ENCODE data around the gene ZBTB8A. TPM values are rescaled to one million over a fixed set of nuclear protein-coding genes. Genes with fewer than 3 reads are reported as not detected.
"Not testable (repeated sequence)": the region's sequence is repeated elsewhere in the genome, so short reads cannot be mapped to it uniquely, and the experiment has no call there.

Gene ZBTB8A
- total RNA-seq, 2 donors from 2014 or later, result 3.3 to 4.8 TPM

DNA sequence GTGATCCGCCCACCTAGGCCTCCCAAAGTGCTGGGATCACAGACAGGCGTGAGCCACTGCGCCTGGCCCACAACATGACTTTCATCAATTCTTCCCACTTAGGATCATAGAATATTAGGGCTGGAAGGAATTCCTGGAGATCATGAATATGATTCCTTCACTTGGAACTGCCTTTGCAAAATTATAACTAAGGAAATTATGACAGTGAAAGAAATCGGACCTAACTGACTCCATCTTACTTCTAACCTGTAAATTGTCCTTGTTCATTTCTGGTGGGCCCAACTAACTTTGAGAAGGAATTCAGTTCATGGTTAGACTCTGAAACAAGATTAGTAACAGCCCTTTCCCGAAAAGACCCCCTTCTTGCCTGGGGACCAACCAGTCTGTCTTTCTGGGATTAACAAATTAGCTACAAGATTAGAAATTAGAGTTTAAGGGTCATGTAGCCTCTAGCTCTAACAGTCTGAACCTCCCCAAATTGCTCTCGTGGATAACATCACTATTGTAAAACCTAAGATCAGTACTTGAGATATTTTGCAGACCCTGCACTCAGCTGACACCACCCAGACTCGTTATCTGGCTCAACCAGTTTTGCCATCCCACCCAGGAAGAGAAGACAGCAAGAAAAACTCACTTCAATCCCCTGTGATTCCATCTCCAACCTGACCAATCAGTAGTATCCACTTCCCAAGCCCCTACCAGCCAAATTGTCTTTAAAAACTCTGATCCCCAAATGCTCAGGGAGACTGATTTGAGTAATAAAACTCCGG lies 96.5 kb downstream of the ZBTB8A start:
- H3K27me3 ChIP-seq, result no peaks in the 10 kb centered on the region
- no peak for DNase-seq (ENCODE audit: low spot score)
- H3K4me1 ChIP-seq, result no peaks in the 10 kb centered on the region
- H3K36me3 ChIP-seq, result peaks cover 6% of the 10 kb centered on the region
- no peak overlapping the region for H3K4me3 ChIP-seq
- H3K27ac ChIP-seq, result no peak overlapping the region
- TF ChIP-seq, protein P1, sequence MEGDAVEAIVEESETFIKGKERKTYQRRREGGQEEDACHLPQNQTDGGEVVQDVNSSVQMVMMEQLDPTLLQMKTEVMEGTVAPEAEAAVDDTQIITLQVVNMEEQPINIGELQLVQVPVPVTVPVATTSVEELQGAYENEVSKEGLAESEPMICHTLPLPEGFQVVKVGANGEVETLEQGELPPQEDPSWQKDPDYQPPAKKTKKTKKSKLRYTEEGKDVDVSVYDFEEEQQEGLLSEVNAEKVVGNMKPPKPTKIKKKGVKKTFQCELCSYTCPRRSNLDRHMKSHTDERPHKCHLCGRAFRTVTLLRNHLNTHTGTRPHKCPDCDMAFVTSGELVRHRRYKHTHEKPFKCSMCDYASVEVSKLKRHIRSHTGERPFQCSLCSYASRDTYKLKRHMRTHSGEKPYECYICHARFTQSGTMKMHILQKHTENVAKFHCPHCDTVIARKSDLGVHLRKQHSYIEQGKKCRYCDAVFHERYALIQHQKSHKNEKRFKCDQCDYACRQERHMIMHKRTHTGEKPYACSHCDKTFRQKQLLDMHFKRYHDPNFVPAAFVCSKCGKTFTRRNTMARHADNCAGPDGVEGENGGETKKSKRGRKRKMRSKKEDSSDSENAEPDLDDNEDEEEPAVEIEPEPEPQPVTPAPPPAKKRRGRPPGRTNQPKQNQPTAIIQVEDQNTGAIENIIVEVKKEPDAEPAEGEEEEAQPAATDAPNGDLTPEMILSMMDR (IDR thresholded peaks at IDR 0.05), result no peak
- H3K9me3 ChIP-seq, result no peaks in the 10 kb centered on the region

DNA sequence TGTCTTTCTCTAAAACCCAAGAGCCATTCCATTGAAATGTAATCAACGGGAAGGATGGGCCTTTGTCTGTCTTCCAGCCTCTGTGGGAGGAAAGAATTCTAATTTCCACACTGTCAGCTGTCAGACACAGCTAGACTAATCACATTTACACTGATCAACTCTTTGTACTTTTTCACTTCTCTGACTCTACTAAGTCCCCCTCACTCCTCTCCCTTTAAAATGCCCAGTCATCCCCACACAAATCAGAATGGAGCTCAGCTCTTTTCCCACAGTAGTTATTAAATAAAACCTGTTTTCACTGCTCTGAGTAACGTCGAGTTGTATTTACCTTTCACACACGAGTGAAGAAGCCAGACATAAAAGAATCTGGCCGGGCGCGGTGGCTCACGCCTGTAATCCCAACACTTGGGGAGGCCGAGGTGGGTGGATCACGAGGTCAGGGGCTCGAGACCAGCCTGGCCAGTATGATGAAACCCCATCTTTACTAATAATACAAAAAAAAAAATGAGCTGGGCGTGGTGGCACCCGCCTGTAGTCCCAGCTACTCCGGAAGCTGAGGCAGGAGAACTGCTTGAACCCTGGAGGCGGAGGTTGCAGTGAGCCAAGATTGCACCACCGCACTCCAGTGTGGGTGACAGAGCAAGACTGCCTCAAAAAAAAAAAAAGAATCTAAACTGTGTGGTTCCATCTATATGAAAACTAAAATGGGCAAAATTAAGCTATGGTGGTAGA lies 97.9 kb downstream of the ZBTB8A start:
- H3K36me3 ChIP-seq, result peaks cover 6% of the 10 kb centered on the region
- H3K4me3 ChIP-seq, result no peak overlapping the region
- H3K27ac ChIP-seq, result no peak overlapping the region
- no peaks in the 10 kb centered on the region for H3K27me3 ChIP-seq
- DNase-seq (ENCODE audit: low spot score), result no peak
- H3K9me3 ChIP-seq, result no peaks in the 10 kb centered on the region
- H3K4me1 ChIP-seq, result no peaks in the 10 kb centered on the region
- TF ChIP-seq, protein P1 (IDR thresholded peaks at IDR 0.05), result no peak

- no peak overlapping the region for H3K27ac ChIP-seq
- no peaks in the 10 kb centered on the region for H3K36me3 ChIP-seq
- DNase-seq (ENCODE audit: low spot score), result no peak
- H3K9me3 ChIP-seq, result no peaks in the 10 kb centered on the region
- H3K4me3 ChIP-seq, result no peak overlapping the region
- TF ChIP-seq, protein P1 (IDR thresholded peaks at IDR 0.05), result no peak
- H3K4me1 ChIP-seq, result no peaks in the 10 kb centered on the region
- H3K27me3 ChIP-seq, result no peaks in the 10 kb centered on the region
Measured at GRCh38 chr1:32639489-32640075, 100.4 kb downstream of the ZBTB8A start.

GRCh38 chr1:32642292-32642827 lies 103.1 kb downstream of the ZBTB8A start:
- not testable (repeated sequence) for H3K4me1 ChIP-seq; H3K9me3 ChIP-seq; H3K4me3 ChIP-seq; DNase-seq (ENCODE audit: low spot score); H3K36me3 ChIP-seq; H3K27me3 ChIP-seq; H3K27ac ChIP-seq

DNA sequence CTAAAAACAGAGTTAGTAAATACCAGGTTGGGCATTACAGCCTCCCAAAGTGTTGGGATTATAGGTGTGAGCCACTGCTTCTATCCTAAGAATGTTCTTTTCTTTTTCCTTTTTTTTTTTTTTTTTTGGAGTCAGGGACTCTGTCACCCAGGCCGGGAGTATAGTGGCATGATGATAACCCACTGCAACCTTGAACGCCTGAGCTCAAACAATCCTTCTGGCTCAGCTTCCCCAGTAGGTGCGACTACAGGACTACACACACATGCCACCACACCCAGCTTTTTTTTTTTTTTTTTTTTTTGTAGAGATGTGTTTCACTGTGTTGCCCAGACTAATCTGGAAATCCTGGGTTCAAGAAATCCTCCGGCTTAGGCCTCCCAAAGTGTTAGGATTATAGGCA lies 105.2 kb downstream of the ZBTB8A start:
- Histone ChIP-seq H3K4me1 (peaks cover 0 to 6% of the 10 kb centered on the region in 2 donors), H3K4me3 (no peak overlapping the region), H3K36me3 (no peaks in the 10 kb centered on the region), H3K9me3 (no peaks in the 10 kb centered on the region), H3K27me3 (no peaks in the 10 kb centered on the region), H3K27ac (no peak overlapping the region)
- TF ChIP-seq, protein P1 (IDR thresholded peaks at IDR 0.05), result no peak
- no peak for DNase-seq (ENCODE audit: low spot score)

Data from right atrium auricular region (tissue), 2 donors.